Urothelium cell line (cell line): ENCODE data around the gene TBC1D3B.
"Not testable (repeated sequence)": the region's sequence is repeated elsewhere in the genome, so short reads cannot be mapped to it uniquely, and the experiment has no call there.

Source experiments
- DNase-seq: peaks from one replicate; pipeline ENCODE4 v3.0.0; 2011; ENCODE audit warnings: low spot score, mixed read lengths
- FAIRE-seq: peaks from 2 replicates; lab custom pipeline; 2011; peaks lifted over from hg19 to GRCh38; lab: Jason Lieb, UNC

The TBC1D3B gene

GRCh38 chr17:36201506-36201905 lies 25.1 kb upstream of the TBC1D3B start:
- not testable (repeated sequence) for DNase-seq, FAIRE-seq

GRCh38 chr17:36201102-36201501 lies 24.7 kb upstream of the TBC1D3B start:
- not testable (repeated sequence) for FAIRE-seq, DNase-seq

GRCh38 chr17:36198831-36199465 lies 22.5 kb upstream of the TBC1D3B start:
- FAIRE-seq (no peak), DNase-seq (no peak)

GRCh38 chr17:36197387-36197703 lies 20.9 kb upstream of the TBC1D3B start:
- DNase-seq (no peak), FAIRE-seq (no peak)

GRCh38 chr17:36196131-36196486 lies 19.7 kb upstream of the TBC1D3B start:
- FAIRE-seq: no peak
- no peak for DNase-seq

- FAIRE-seq (no peak), DNase-seq (no peak)
Measured at GRCh38 chr17:36195434-36196130, 19.1 kb upstream of the TBC1D3B start.

- not testable (repeated sequence) for FAIRE-seq, DNase-seq
Measured at GRCh38 chr17:36194832-36195433, 18.5 kb upstream of the TBC1D3B start.

- not testable (repeated sequence) for FAIRE-seq, DNase-seq
Measured at GRCh38 chr17:36194147-36194831, 17.9 kb upstream of the TBC1D3B start.

- DNase-seq (no peak), FAIRE-seq (no peak)
Measured at GRCh38 chr17:36193216-36193775, 16.9 kb upstream of the TBC1D3B start.

- not testable (repeated sequence) for DNase-seq
Measured at GRCh38 chr17:36190549-36191330, 14.3 kb upstream of the TBC1D3B start.

GRCh38 chr17:36189993-36190392 lies 13.6 kb upstream of the TBC1D3B start:
- DNase-seq, FAIRE-seq: not testable (repeated sequence)

More at GRCh38 chr17:36190549-36191330, 14.3 kb upstream of the TBC1D3B start:
- FAIRE-seq: not testable (repeated sequence)

- FAIRE-seq: no peak
- no peak for DNase-seq
Measured at GRCh38 chr17:36188891-36189306, 12.5 kb upstream of the TBC1D3B start.

- FAIRE-seq: not testable (repeated sequence)
Measured at GRCh38 chr17:36187943-36188665, 11.7 kb upstream of the TBC1D3B start.

GRCh38 chr17:36186810-36187763 lies 10.7 kb upstream of the TBC1D3B start:
- FAIRE-seq, DNase-seq: not testable (repeated sequence)

More at GRCh38 chr17:36187943-36188665, 11.7 kb upstream of the TBC1D3B start:
- not testable (repeated sequence) for DNase-seq

GRCh38 chr17:36185416-36185815 lies 9.0 kb upstream of the TBC1D3B start:
- DNase-seq (no peak), FAIRE-seq (no peak)

- FAIRE-seq (no peak), DNase-seq (no peak)
Measured at GRCh38 chr17:36184023-36184765, 7.8 kb upstream of the TBC1D3B start.
